ENCODE data around the gene GLT8D1. TPM values are rescaled to one million over a fixed set of nuclear protein-coding genes. Genes with fewer than 3 reads are reported as not detected.

The GLT8D1 gene
- total and polyA plus RNA-seq, 9 of the 15 experiments (the other 6 are each of a cell fraction or from before 2014, with no cell fraction given) = 14.1 to 65.9 (median 33.7) TPM

- TF ChIP-seq, protein P1, sequence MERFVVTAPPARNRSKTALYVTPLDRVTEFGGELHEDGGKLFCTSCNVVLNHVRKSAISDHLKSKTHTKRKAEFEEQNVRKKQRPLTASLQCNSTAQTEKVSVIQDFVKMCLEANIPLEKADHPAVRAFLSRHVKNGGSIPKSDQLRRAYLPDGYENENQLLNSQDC (CRISPR knock-in tag; IDR thresholded peaks at IDR 0.05) = no peak
- TF ChIP-seq MCM7 (IDR thresholded peaks at IDR 0.05) (no peak), L3MBTL2 (IDR thresholded peaks at IDR 0.05) (peak; percentile 73), LARP7 (IDR thresholded peaks at IDR 0.05) (no peak), ZBTB11 (CRISPR knock-in tag; IDR thresholded peaks at IDR 0.05) (peak in 1 of 3 experiments; percentile 90; a peak in 2 of 6 replicates), YBX1 (IDR thresholded peaks at IDR 0.05) (no peak), NFYB (IDR thresholded peaks at IDR 0.05; ENCODE audit: extremely low read depth, insufficient read length) (no peak), ZNF512 (tag; IDR thresholded peaks at IDR 0.05) (no peak), ZNF668 (CRISPR knock-in tag; IDR thresholded peaks at IDR 0.05) (no peak)
- TF ChIP-seq, protein P2, sequence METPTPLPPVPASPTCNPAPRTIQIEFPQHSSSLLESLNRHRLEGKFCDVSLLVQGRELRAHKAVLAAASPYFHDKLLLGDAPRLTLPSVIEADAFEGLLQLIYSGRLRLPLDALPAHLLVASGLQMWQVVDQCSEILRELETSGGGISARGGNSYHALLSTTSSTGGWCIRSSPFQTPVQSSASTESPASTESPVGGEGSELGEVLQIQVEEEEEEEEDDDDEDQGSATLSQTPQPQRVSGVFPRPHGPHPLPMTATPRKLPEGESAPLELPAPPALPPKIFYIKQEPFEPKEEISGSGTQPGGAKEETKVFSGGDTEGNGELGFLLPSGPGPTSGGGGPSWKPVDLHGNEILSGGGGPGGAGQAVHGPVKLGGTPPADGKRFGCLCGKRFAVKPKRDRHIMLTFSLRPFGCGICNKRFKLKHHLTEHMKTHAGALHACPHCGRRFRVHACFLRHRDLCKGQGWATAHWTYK (CRISPR knock-in tag; IDR thresholded peaks at IDR 0.05) = no peak
- TF ChIP-seq, protein P3, sequence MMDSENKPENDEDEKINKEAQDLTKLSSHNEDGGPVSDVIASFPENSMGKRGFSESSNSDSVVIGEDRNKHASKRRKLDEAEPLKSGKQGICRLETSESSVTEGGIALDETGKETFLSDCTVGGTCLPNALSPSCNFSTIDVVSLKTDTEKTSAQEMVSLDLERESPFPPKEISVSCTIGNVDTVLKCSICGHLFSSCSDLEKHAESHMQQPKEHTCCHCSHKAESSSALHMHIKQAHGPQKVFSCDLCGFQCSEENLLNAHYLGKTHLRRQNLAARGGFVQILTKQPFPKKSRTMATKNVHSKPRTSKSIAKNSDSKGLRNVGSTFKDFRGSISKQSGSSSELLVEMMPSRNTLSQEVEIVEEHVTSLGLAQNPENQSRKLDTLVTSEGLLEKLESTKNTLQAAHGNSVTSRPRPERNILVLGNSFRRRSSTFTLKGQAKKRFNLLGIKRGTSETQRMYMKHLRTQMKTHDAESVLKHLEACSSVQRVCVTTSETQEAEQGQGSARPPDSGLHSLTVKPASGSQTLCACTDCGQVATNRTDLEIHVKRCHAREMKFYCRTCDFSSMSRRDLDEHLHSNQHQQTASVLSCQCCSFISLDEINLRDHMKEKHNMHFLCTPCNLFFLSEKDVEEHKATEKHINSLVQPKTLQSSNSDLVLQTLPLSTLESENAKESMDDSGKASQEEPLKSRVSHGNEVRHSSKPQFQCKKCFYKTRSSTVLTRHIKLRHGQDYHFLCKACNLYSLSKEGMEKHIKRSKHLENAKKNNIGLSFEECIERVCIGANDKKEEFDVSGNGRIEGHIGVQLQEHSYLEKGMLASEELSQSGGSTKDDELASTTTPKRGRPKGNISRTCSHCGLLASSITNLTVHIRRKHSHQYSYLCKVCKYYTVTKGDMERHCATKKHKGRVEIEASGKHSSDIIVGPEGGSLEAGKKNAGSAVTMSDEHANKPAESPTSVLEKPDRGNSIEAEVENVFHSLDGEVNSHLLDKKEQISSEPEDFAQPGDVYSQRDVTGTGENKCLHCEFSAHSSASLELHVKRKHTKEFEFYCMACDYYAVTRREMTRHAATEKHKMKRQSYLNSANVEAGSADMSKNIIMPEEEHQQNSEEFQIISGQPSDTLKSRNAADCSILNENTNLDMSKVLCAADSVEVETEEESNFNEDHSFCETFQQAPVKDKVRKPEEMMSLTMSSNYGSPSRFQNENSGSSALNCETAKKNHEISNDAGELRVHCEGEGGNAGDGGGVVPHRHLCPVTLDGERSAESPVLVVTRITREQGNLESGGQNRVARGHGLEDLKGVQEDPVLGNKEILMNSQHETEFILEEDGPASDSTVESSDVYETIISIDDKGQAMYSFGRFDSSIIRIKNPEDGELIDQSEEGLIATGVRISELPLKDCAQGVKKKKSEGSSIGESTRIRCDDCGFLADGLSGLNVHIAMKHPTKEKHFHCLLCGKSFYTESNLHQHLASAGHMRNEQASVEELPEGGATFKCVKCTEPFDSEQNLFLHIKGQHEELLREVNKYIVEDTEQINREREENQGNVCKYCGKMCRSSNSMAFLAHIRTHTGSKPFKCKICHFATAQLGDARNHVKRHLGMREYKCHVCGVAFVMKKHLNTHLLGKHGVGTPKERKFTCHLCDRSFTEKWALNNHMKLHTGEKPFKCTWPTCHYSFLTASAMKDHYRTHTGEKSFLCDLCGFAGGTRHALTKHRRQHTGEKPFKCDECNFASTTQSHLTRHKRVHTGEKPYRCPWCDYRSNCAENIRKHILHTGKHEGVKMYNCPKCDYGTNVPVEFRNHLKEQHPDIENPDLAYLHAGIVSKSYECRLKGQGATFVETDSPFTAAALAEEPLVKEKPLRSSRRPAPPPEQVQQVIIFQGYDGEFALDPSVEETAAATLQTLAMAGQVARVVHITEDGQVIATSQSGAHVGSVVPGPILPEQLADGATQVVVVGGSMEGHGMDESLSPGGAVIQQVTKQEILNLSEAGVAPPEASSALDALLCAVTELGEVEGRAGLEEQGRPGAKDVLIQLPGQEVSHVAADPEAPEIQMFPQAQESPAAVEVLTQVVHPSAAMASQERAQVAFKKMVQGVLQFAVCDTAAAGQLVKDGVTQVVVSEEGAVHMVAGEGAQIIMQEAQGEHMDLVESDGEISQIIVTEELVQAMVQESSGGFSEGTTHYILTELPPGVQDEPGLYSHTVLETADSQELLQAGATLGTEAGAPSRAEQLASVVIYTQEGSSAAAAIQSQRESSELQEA (IDR thresholded peaks at IDR 0.05; ENCODE audit: low read depth) = no peak
These were observed 19.6 kb downstream of the GLT8D1 start, which contains the start of the genes GNL3 and PBRM1 (continued) for GRCh38 chr3:52685709-52686691.
